BLaER1 (cell line): Measurements from ENCODE around the gene TNIK.

Experiments used
- H3K27ac ChIP-seq: shearing (Covaris generic); formaldehyde crosslinking; 2 replicates; pipeline ENCODE4 v1.8.1; 2022
- H3K27me3 ChIP-seq: shearing (Covaris generic); formaldehyde crosslinking; 2 replicates; pipeline ENCODE4 v1.8.1; 2022
- H3K36me3 ChIP-seq: shearing (Covaris generic); formaldehyde crosslinking; 2 replicates; pipeline ENCODE4 v1.8.1; 2022
- H3K4me1 ChIP-seq: shearing (Covaris generic); formaldehyde crosslinking; 2 replicates; pipeline ENCODE4 v1.8.1; 2022
- H3K4me2 ChIP-seq: shearing (Covaris generic); formaldehyde crosslinking; 2 replicates; pipeline ENCODE4 v1.8.1; 2022
- H3K4me3 ChIP-seq: shearing (Covaris generic); formaldehyde crosslinking; 2 replicates; pipeline ENCODE4 v1.8.1; 2022
- H3K9ac ChIP-seq: shearing (Covaris generic); formaldehyde crosslinking; 2 replicates; pipeline ENCODE4 v1.8.1; 2022
- H3K9me3 ChIP-seq: shearing (Covaris generic); formaldehyde crosslinking; 2 replicates; pipeline ENCODE4 v1.8.1; 2022
- H4K20me1 ChIP-seq: shearing (Covaris generic); formaldehyde crosslinking; 2 replicates; pipeline ENCODE4 v1.8.1; 2022
- Cebpa-rat ChIP-seq: shearing (Covaris generic); IDR thresholded peaks from 2 replicates; pipeline ENCODE4 v1.8.1; 2022

The TNIK gene

DNA sequence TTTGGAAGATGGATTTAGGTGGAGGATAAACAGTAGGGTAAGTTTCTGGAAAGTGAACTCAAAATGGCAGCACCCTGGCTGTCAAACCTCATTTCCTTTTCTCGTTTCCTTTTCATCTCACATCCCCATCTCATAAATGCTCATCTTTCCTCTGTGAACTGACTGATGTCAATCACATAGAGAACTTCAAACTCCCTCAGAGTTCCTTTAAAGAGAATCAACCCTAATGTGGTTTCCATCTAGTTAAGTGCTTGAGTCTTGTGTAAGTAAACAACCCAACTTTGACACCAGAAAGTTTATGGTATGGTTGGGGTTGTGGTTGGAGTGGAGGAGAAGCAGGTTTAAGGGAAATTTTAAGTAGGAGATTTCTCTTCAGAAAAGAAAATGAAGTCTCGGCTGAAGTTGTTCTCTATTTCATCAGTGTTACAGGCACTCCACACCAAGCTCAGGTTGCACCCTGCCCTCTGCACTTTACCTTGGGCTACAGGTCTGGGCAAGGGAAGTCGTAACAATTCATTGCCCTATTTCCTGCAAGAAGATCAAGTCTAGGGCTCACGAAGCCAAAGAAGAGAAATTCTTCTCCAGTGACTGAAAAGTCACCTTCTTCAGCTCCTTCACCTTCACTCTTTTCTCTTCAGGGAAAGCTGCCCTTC, 34.4 kb upstream of the TNIK start:
- Histone ChIP-seq H4K20me1 (no peaks in the 10 kb centered on the region), H3K27me3 (no peaks in the 10 kb centered on the region), H3K9me3 (no peaks in the 10 kb centered on the region), H3K27ac (no peak overlapping the region), H3K9ac (no peak overlapping the region), H3K4me1 (no peaks in the 10 kb centered on the region), H3K36me3 (no peaks in the 10 kb centered on the region), H3K4me3 (no peak overlapping the region), H3K4me2 (no peak overlapping the region)
- TF ChIP-seq Cebpa-rat = no peak

DNA sequence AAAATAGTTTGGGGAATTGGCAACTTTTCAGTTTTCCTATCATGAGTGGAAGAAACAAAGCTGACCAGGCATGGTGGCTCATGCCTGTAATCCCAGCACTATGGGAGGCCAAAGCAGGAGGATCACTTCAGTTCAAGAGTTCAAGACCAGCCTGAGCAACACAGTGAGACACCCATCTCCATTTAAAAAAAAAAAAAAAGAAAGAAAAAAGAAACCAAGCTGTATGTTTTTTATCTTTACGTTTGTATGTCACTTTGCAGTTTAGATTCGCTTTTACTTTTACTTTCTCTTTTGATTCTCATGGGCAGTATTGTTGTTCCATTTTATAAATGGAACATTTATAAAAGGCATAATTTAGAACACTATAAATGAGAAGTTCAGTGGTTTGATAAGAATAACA, 31.2 kb upstream of the TNIK start:
- no peaks in the 10 kb centered on the region for H4K20me1 ChIP-seq
- peak overlapping the region; percentile 66 for H3K4me2 ChIP-seq
- H3K4me1 ChIP-seq = no peaks in the 10 kb centered on the region
- H3K27ac ChIP-seq = peak overlapping the region; percentile 44
- TF ChIP-seq Cebpa-rat = no peak
- no peak overlapping the region for H3K4me3 ChIP-seq
- H3K36me3 ChIP-seq = no peaks in the 10 kb centered on the region
- peak overlapping the region; percentile 32; the same call in 1 of the 2 replicates for H3K9ac ChIP-seq
- H3K27me3 ChIP-seq = no peaks in the 10 kb centered on the region
- H3K9me3 ChIP-seq = no peaks in the 10 kb centered on the region

DNA sequence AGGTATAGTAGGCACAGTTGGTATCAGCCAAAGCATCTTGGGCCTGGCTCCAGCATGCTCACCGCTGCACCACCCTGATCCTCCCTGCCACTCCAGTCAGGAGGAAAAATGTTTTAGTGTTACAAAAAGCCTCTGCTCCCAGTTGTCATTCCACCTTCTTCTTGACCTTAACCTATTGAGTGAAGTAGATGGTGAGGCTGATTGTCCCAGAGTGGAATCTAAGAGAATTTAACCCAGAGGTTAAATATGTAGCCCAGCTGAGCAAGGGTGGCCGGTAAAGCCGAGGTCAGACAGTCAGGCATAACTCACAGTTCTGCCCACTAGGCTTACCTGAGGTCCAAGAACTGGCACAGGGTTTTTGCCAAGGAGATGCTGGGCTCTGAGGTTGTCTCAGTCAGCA, 30.7 kb upstream of the TNIK start:
- Histone ChIP-seq H3K4me3 (no peak overlapping the region), H3K27me3 (no peaks in the 10 kb centered on the region), H3K4me2 (peak overlapping the region; percentile 66), H3K27ac (no peak overlapping the region), H3K4me1 (no peaks in the 10 kb centered on the region), H3K9me3 (no peaks in the 10 kb centered on the region), H3K36me3 (no peaks in the 10 kb centered on the region), H4K20me1 (no peaks in the 10 kb centered on the region), H3K9ac (peak overlapping the region; percentile 32; the same call in 1 of the 2 replicates)
- TF ChIP-seq Cebpa-rat = no peak

DNA sequence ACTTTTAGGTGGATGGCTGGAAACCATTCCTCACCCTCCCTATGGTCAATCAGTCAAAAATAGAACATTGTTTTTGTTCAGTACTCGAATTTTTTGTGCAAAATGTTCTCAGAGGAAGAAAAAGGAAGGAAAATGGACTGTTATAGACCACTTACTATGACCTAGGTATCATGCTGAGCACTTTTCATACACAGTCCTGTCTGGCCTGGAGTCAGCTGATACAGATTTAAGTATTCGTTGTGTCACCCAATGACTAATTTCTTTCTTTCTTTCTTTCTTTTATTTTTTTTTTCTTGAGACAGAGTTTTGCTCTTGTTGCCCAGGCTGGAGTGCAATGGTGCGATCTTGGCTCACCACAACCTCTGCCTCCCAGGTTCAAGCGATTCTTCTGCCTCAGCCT, 29.1 kb upstream of the TNIK start:
- no peak overlapping the region for H3K4me3 ChIP-seq
- H3K9me3 ChIP-seq = no peaks in the 10 kb centered on the region
- H3K4me1 ChIP-seq = no peaks in the 10 kb centered on the region
- no peak overlapping the region for H3K9ac ChIP-seq
- H3K27ac ChIP-seq = no peak overlapping the region
- no peak for TF ChIP-seq Cebpa-rat
- H3K27me3 ChIP-seq = no peaks in the 10 kb centered on the region
- H4K20me1 ChIP-seq = no peaks in the 10 kb centered on the region
- H3K36me3 ChIP-seq = no peaks in the 10 kb centered on the region
- H3K4me2 ChIP-seq = no peak overlapping the region

DNA sequence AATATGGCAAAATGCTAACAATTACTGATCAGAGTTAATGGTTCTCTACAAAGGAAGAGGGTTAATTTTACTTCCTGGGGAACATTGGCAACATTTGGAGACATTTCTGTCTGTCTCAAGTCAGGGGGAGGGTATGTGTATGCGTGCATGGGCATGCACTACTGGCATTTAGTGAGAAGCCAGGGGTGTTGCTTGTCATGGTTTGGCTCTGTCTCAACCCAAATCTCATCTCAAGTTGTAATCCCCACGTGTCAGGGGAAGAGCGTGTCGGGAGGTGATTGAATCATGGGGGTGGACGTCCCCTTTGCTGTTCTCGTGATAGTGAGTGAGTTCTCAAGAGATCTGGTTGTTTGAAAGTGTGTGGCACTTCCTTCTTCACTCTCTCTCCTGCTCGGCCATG, 28.3 kb upstream of the TNIK start:
- H3K4me3 ChIP-seq = no peak overlapping the region
- no peaks in the 10 kb centered on the region for H3K4me1 ChIP-seq
- no peaks in the 10 kb centered on the region for H3K9me3 ChIP-seq
- H3K4me2 ChIP-seq = no peak overlapping the region
- no peaks in the 10 kb centered on the region for H3K27me3 ChIP-seq
- TF ChIP-seq Cebpa-rat = no peak
- no peaks in the 10 kb centered on the region for H3K36me3 ChIP-seq
- H3K27ac ChIP-seq = no peak overlapping the region
- no peaks in the 10 kb centered on the region for H4K20me1 ChIP-seq
- no peak overlapping the region for H3K9ac ChIP-seq

DNA sequence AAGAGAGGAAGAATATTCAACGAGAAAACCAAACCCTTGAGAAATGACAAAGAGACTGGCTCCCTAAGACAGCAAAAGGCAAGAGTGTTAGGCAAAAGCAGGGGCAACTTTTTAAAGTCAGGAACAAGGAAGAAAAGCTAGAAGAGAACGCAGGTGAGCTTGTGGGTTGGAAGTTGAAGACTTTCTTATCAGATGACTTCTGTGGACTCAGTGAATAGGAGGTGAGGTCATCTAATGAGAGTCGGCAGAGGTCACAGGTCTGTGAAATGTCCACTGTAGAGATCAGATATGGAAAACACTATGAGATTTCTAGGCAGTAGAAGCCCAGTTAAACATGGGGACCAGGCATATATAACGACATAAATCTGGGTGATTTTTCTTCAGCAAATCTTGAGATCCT, 27.2 kb upstream of the TNIK start:
- Histone ChIP-seq H3K4me2 (no peak overlapping the region), H4K20me1 (no peaks in the 10 kb centered on the region), H3K27ac (no peak overlapping the region), H3K27me3 (no peaks in the 10 kb centered on the region), H3K4me1 (no peaks in the 10 kb centered on the region), H3K36me3 (no peaks in the 10 kb centered on the region), H3K9ac (no peak overlapping the region), H3K4me3 (no peak overlapping the region), H3K9me3 (no peaks in the 10 kb centered on the region)
- TF ChIP-seq Cebpa-rat = no peak

DNA sequence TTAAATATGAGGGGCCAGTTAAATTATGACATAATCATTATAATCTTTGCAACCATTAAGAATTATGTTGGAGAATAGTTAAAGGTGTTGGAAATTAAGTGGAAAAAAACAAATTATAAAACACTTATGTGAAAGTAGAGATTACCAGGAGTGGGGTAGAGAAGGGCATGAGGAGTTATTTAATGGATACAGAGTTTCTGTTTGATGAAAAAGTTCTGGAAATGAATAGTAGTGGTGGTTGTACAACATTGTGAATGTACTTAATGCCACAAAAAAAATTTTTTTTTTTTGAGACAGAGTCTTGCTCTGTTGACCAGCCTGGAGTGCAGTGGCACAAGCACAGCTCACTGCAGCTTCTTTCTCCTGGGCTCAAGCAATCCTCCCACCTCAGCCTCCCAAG, 25.1 kb upstream of the TNIK start:
- no peak overlapping the region for H3K27ac ChIP-seq
- no peaks in the 10 kb centered on the region for H3K4me1 ChIP-seq
- H3K4me3 ChIP-seq = no peak overlapping the region
- TF ChIP-seq Cebpa-rat = no peak
- H3K27me3 ChIP-seq = no peaks in the 10 kb centered on the region
- H4K20me1 ChIP-seq = no peaks in the 10 kb centered on the region
- H3K36me3 ChIP-seq = no peaks in the 10 kb centered on the region
- H3K9ac ChIP-seq = no peak overlapping the region
- H3K9me3 ChIP-seq = no peaks in the 10 kb centered on the region
- no peak overlapping the region for H3K4me2 ChIP-seq

DNA sequence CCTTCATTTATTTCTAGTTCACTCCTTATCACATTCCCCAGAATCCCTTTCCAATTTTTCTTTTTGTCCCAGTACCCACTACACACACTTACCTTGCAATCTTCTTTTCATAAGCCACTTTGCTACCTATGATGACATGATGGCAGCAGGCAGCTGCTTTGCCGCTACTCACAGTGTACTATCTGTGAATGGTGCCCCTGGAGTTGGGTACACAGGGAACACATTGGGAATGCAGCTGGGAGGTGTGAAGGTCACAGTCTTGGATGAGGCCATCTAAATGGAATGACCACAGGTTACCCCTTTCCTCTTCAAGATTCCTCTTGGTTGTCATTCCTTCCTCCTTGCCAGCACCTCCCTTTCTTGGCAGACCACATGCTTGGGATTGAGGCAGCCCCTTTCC, 20.8 kb upstream of the TNIK start:
- no peaks in the 10 kb centered on the region for H3K27me3 ChIP-seq
- H4K20me1 ChIP-seq = no peaks in the 10 kb centered on the region
- TF ChIP-seq Cebpa-rat = no peak
- H3K4me2 ChIP-seq = no peak overlapping the region
- no peak overlapping the region for H3K9ac ChIP-seq
- no peaks in the 10 kb centered on the region for H3K4me1 ChIP-seq
- H3K27ac ChIP-seq = no peak overlapping the region
- no peaks in the 10 kb centered on the region for H3K9me3 ChIP-seq
- no peaks in the 10 kb centered on the region for H3K36me3 ChIP-seq
- H3K4me3 ChIP-seq = no peak overlapping the region

DNA sequence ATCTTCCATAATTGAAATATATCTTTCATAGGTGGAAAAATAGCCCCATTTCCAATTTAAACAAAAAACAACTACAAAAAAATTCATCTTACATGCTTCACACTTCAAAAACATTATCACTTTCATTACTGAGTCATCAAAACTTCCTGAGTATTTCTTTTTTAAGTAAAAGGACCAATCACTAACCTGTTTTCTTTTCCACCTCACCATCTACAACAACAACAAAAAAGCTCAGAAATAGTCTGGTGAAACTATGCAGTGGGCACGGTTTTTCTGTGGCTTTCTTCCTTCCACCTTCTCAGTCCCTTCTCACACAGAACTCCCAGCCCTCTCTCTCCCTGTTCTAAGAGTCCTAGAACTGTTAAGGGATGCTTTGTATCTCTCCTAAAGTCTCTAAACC, 20.3 kb upstream of the TNIK start:
- H3K27ac ChIP-seq = no peak overlapping the region
- H3K9ac ChIP-seq = no peak overlapping the region
- H3K4me3 ChIP-seq = no peak overlapping the region
- H3K4me1 ChIP-seq = no peaks in the 10 kb centered on the region
- no peaks in the 10 kb centered on the region for H3K9me3 ChIP-seq
- no peaks in the 10 kb centered on the region for H3K27me3 ChIP-seq
- TF ChIP-seq Cebpa-rat = no peak
- no peaks in the 10 kb centered on the region for H3K36me3 ChIP-seq
- no peaks in the 10 kb centered on the region for H4K20me1 ChIP-seq
- H3K4me2 ChIP-seq = no peak overlapping the region

DNA sequence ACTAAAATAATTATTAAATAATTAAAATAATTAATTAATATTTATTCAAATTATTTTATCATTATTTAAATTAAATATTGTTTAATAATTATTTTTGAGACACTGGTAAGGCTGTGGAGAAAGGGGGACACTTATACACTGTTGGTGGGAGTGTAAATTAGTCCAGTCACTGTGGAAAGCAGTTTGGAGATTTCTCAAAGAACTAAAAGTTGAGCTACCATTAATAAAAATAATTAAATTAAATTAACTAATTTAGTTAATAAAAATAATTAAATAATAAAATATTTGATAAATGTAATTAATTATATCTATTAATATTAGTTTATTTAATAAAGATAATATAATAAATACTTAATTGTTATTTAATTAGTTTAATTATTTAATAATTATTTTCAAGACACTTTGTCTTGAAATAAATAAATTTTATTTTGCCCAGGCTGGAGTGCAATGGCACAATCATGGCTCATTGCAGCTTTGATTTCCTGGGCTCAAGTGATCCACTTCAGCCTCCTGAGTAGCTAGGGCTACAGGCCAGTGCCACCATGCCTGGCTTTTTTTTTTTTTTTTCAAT, 16.4 kb upstream of the TNIK start:
- H3K27me3 ChIP-seq = no peaks in the 10 kb centered on the region
- no peaks in the 10 kb centered on the region for H3K36me3 ChIP-seq
- no peak overlapping the region for H3K4me3 ChIP-seq
- H3K9ac ChIP-seq = no peak overlapping the region
- H3K27ac ChIP-seq = no peak overlapping the region
- H3K9me3 ChIP-seq = no peaks in the 10 kb centered on the region
- H3K4me2 ChIP-seq = no peak overlapping the region
- TF ChIP-seq Cebpa-rat = no peak
- H4K20me1 ChIP-seq = no peaks in the 10 kb centered on the region
- H3K4me1 ChIP-seq = no peaks in the 10 kb centered on the region

DNA sequence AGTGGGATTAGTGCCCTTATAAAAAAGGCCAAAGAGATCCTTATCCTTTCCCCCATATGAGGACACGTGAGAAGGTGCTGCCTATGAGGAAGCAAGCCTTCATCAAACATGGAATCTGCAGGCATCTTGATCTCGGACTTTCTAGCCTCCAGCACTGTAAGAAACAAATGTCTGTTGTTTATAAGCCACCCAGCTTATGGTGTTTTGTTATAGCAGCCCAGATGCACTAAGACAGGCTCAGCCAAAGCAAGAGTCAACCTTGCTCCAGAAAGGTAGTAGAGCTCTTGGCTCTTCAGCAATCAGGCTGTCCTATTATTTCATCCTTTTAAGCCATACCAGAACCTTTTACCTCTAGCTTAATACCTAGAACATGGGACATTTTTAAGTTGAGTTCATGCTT, 12.3 kb upstream of the TNIK start:
- Histone ChIP-seq H3K4me1 (peaks cover 9% of the 10 kb centered on the region), H3K27ac (no peak overlapping the region), H4K20me1 (no peaks in the 10 kb centered on the region), H3K9ac (no peak overlapping the region), H3K9me3 (no peaks in the 10 kb centered on the region), H3K36me3 (no peaks in the 10 kb centered on the region), H3K4me3 (no peak overlapping the region), H3K27me3 (no peaks in the 10 kb centered on the region), H3K4me2 (no peak overlapping the region)
- TF ChIP-seq Cebpa-rat = no peak
